K562 (cell line): Measurements from ENCODE around the gene ANKRD34A. TPM values are rescaled to one million over a fixed set of nuclear protein-coding genes. Genes with fewer than 3 reads are reported as not detected.

Experiments used
- HINFP ChIP-seq: fragments of 450-650 bp; conservative IDR thresholded peaks from 2 replicates; pipeline ENCODE4 v1.6.1; 2016; ENCODE audit warnings: missing genetic modification characterization, low read depth, mild to moderate bottlenecking, control low read depth, missing compliant biosample characterization
- MEF2A ChIP-seq: IDR thresholded peaks from 2 replicates; pipeline ENCODE4 v1.6.1; 2011; ENCODE audit warnings: low read depth, mild to moderate bottlenecking, low read length, moderate library complexity; ENCODE audit not compliant: control insufficient read depth
- MTA2 ChIP-seq: fragments of 450-650 bp; IDR thresholded peaks from 2 replicates; pipeline ENCODE4 v1.6.1; 2016; ENCODE audit warnings: low read depth
- NFE2L1 ChIP-seq: fragments of 450-650 bp; IDR thresholded peaks from 2 replicates; pipeline ENCODE4 v1.6.1; 2016; ENCODE audit warnings: missing genetic modification characterization, low read depth, mild to moderate bottlenecking, missing compliant biosample characterization, moderate library complexity, borderline replicate concordance
- NR1H2 ChIP-seq: sonication (generic); formaldehyde crosslinking; IDR thresholded peaks from 2 replicates; pipeline ENCODE4 v1.4.0; 2020; ENCODE audit warnings: mild to moderate bottlenecking, missing genetic modification reagents
- NR2C2 ChIP-seq, 2 experiments: fragments of 200-800 bp in 1 of 2; sonication (Bioruptor generic) in 1 of 2; sonication (generic) in 1 of 2; formaldehyde crosslinking in 1 of 2; IDR thresholded peaks; 2 replicates each; pipeline versions ENCODE4 v1.6.1 to v1.8.0; 2016 to 2022; ENCODE audit warnings: mild to moderate bottlenecking in 1 of 2, missing compliant biosample characterization in 1 of 2, missing genetic modification characterization in 1 of 2, missing genetic modification reagents in 1 of 2
- POLR3G ChIP-seq: IDR thresholded peaks from 2 replicates; pipeline ENCODE4 v1.6.1; 2011; ENCODE audit not compliant: insufficient read length, insufficient replicate concordance; ENCODE audit errors: extremely low read depth
- TFE3 ChIP-seq: fragments of 450-650 bp; formaldehyde crosslinking; IDR thresholded peaks from 2 replicates; pipeline ENCODE4 v1.4.0; 2020; ENCODE audit warnings: mild to moderate bottlenecking, mixed read lengths
- ZNF3 ChIP-seq: fragments of 250-450 bp; sonication (Bioruptor Pico); IDR thresholded peaks from 2 replicates; pipeline ENCODE4 v1.5.0; 2021; ENCODE audit warnings: mild to moderate bottlenecking, moderate library complexity
- ZNF318 ChIP-seq, 2 experiments: fragments of 450-650 bp; IDR thresholded peaks; 2 replicates each; pipeline ENCODE4 v1.6.1; 2016; ENCODE audit warnings: mild to moderate bottlenecking in 2 of 2, borderline replicate concordance in 1 of 2, low read depth in 1 of 2, moderate library complexity in 1 of 2
- ZSCAN32 ChIP-seq: fragments of 450-650 bp; formaldehyde crosslinking; IDR thresholded peaks from 2 replicates; pipeline ENCODE4 v1.4.0; 2020; ENCODE audit warnings: mild to moderate bottlenecking, moderate library complexity
- polyA plus RNA-seq, 8 experiments: library from polyadenylated mRNA; depleted of rRNA in 4 of 8; stranded (reverse) in 5 of 8; unstranded in 3 of 8; fragments of >200 nt; fragmentation: Nextera tagmentation in 2 of 8; fragmentation: Illumina TruSeq in 1 of 8; extraction: Ambion mirVana in 2 of 8; extraction: Trizol in 1 of 8; gene quantifications; 2 replicates each; pipeline versions ENCODE4 v1.2.1 to v1.2.3, GENCODE V29; 2011 to 2014; ENCODE audit warnings: inconsistent platforms in 1 of 8, missing spikeins in 1 of 8
- total RNA-seq, 7 experiments: library from RNA; depleted of rRNA in 6 of 7; stranded (reverse); fragments of >200 nt in 6 of 7; fragmentation: Illumina TruSeq in 2 of 7; extraction: Trizol in 2 of 7; gene quantifications; 2 replicates each; pipeline versions ENCODE4 v1.2.1 to v1.2.3, GENCODE V29; 2011 to 2021; ENCODE audit warnings: low replicate concordance in 1 of 7
- TF ChIP-seq, protein P1 (sequence below): sonication (generic); formaldehyde crosslinking; IDR thresholded peaks from 2 replicates; pipeline ENCODE4 v1.8.1; 2022; ENCODE audit warnings: missing genetic modification reagents

ANKRD34A gene
- total and polyA plus RNA-seq, 9 of the 15 experiments (the other 6 are each of a cell fraction or from before 2014, with no cell fraction given) = 0.06 to 1.6 (median 0.43) TPM

DNA sequence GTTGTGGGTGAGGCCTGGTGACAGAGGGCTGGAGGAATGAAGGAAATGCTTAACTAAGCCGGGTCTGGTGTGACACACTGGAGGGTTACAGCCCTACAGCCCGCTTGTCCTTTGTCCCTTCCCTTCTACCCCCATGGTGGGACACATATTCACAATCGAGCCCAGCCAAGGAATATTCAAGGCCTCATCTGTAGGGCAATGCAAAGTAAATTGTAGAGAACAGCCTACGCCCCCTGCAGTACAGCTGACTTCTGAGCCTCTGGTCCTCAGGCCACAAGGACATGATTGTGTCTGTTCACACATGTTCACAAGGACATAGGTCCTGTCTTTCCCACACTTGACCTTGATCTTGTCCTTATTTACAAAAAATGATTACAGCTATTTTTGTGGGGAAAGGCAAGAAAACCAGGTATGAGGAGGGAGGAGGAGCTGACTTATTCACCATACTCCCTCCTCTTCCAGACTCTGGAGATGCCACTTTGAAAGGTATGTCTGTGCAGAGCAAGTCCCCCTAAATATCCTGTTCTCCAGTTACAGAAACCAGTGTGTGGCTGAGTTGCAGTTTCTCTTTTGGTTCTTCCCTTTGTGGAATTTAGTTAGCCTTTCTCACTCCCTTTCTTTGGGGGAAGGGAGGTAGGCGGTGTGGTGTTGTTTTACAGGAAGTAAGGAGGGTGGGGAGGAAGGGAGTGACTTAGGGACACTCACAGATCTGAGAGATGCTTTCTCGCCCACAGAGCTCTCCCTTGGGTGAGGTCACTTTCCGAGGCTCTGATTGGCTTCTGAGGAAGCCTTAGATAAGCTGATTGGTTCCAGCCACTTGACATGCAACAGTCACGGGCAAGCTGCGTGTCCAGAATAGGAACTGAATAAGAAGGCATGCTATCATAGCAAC lies 14.7 kb upstream of the ANKRD34A start (continued):
- TF ChIP-seq NR1H2 (CRISPR knock-in tag) (no peak), ZNF3 (CRISPR knock-in tag) (no peak), TFE3 (no peak), MTA2 (peak; percentile 28; the same call in 1 of the 2 replicates), POLR3G (no peak), MEF2A (0 out of 2 replicates have a peak, but pooled peaks have one; percentile 12), ZNF318 (IDR thresholded peaks at IDR 0.05; ENCODE audit: borderline replicate concordance in 1 of 2, low read depth in 1 of 2) (peak in 1 of 2 experiments; percentile 91; a peak in 2 of 4 replicates), NR2C2 (CRISPR knock-in tag; IDR thresholded peaks at IDR 0.05) (0 out of 2 replicates have a peak, but pooled peaks have one; percentile 5), NR2C2 (tag; IDR thresholded peaks at IDR 0.05) (peak; percentile 34; the same call in 1 of the 2 replicates), ZSCAN32 (CRISPR knock-in tag) (no peak; the same call in 1 of the 2 replicates), HINFP (tag) (no peak), NFE2L1 (no peak)
- TF ChIP-seq, protein P1, sequence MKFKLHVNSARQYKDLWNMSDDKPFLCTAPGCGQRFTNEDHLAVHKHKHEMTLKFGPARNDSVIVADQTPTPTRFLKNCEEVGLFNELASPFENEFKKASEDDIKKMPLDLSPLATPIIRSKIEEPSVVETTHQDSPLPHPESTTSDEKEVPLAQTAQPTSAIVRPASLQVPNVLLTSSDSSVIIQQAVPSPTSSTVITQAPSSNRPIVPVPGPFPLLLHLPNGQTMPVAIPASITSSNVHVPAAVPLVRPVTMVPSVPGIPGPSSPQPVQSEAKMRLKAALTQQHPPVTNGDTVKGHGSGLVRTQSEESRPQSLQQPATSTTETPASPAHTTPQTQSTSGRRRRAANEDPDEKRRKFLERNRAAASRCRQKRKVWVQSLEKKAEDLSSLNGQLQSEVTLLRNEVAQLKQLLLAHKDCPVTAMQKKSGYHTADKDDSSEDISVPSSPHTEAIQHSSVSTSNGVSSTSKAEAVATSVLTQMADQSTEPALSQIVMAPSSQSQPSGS (CRISPR knock-in tag) = no peak
